H1 (cell line): Measurements from ENCODE around the gene CNR2. TPM values are rescaled to one million over a fixed set of nuclear protein-coding genes. Genes with fewer than 3 reads are reported as not detected.

Source experiments
- CTCF ChIA-PET: fragments of 300-600 bp; sonication (Branson Sonifier 250); formaldehyde crosslinking; loops from one replicate; lab custom pipeline; 2021; ENCODE audit not compliant: partially characterized antibody; lab: Charles Lee
- POLR2A ChIA-PET: fragments of 300-600 bp; sonication (Branson Sonifier 250); formaldehyde crosslinking; loops from one replicate; lab custom pipeline; 2021; ENCODE audit warnings: inconsistent platforms; ENCODE audit not compliant: partially characterized antibody; lab: Charles Lee
- DNase-seq, 2 experiments: peaks; one replicate each; pipeline versions ENCODE4 v3.0.0 to v3.0.0-alpha.2; 2010 to 2022; ENCODE audit warnings: low spot score in 2 of 2, low read depth in 1 of 2, mixed read lengths in 1 of 2
- FAIRE-seq: peaks from 2 replicates; lab custom pipeline; 2011; peaks lifted over from hg19 to GRCh38; lab: Jason Lieb, UNC
- H2AFZ ChIP-seq: 2 replicates; pipeline ENCODE4 v1.8.1; 2012; ENCODE audit warnings: low read length, inconsistent platforms
- H2AK5ac ChIP-seq: 2 replicates; pipeline ENCODE4 v1.6.1; 2013; ENCODE audit warnings: low read depth, low read length
- H2BK120ac ChIP-seq: replicated peaks from 2 replicates; pipeline ENCODE3; 2013; ENCODE audit warnings: low read depth, low read length, inconsistent platforms
- H2BK12ac ChIP-seq: 2 replicates; pipeline ENCODE4 v1.6.1; 2013; ENCODE audit warnings: low read depth, low read length
- H2BK15ac ChIP-seq: 2 replicates; pipeline ENCODE4 v1.6.1; 2013; ENCODE audit warnings: low read length
- H2BK20ac ChIP-seq: 2 replicates; pipeline ENCODE4 v1.6.1; 2013; ENCODE audit warnings: low read length
- H2BK5ac ChIP-seq: 2 replicates; pipeline ENCODE4 v1.6.1; 2013; ENCODE audit warnings: low read depth, low read length
- H3K14ac ChIP-seq: 2 replicates; pipeline ENCODE4 v1.6.1; 2013; ENCODE audit warnings: inconsistent platforms; ENCODE audit not compliant: insufficient read length
- H3K18ac ChIP-seq: 2 replicates; pipeline ENCODE4 v1.6.1; 2013; ENCODE audit warnings: low read length; ENCODE audit errors: extremely low read depth
- H3K23ac ChIP-seq: 2 replicates; pipeline ENCODE4 v1.6.1; 2013; ENCODE audit warnings: inconsistent platforms; ENCODE audit not compliant: insufficient read length
- H3K23me2 ChIP-seq: 2 replicates; pipeline ENCODE4 v1.6.1; 2013; ENCODE audit warnings: low read depth, low read length
- H3K27ac ChIP-seq: 2 replicates; pipeline ENCODE4 v1.6.1; 2011; ENCODE audit warnings: low read depth, low read length, inconsistent platforms
- H3K27me3 ChIP-seq, 4 experiments: replicated peaks in 1 of 4; 1 replicate in 1 of 4; 2 replicates in 3 of 4; pipeline versions ENCODE4 v1.6.1 to v1.8.1; 2011 to 2013; ENCODE audit warnings: low read length in 3 of 4, mild to moderate bottlenecking in 3 of 4, inconsistent platforms in 2 of 4, mixed read lengths in 2 of 4, moderate library complexity in 1 of 4; ENCODE audit not compliant: control insufficient read depth in 3 of 4, insufficient read depth in 3 of 4; ENCODE audit errors: extremely low read depth in 1 of 4
- H3K36me3 ChIP-seq, 4 experiments: 2 replicates each; pipeline versions ENCODE4 v1.6.1 to v1.8.1; 2011 to 2013; ENCODE audit warnings: mild to moderate bottlenecking in 4 of 4, low read length in 3 of 4, moderate library complexity in 2 of 4, control low read depth in 1 of 4, inconsistent platforms in 1 of 4; ENCODE audit not compliant: insufficient read depth in 4 of 4, control insufficient read depth in 2 of 4
- H3K4ac ChIP-seq: replicated peaks from 2 replicates; pipeline ENCODE3; 2013; ENCODE audit warnings: low read length, low read depth, mixed read lengths, inconsistent platforms; ENCODE audit not compliant: insufficient read length
- H3K4me1 ChIP-seq, 4 experiments: replicated peaks in 1 of 4; 1 replicate in 1 of 4; 2 replicates in 3 of 4; pipeline versions ENCODE4 v1.6.1 to v1.8.1; 2011 to 2013; ENCODE audit warnings: low read length in 3 of 4, inconsistent platforms in 2 of 4, mixed read lengths in 1 of 4; ENCODE audit not compliant: insufficient read depth in 4 of 4, control insufficient read depth in 3 of 4
- H3K4me2 ChIP-seq, 2 experiments: 2 replicates each; pipeline versions ENCODE4 v1.6.1 to v1.8.1; 2011 to 2013; ENCODE audit warnings: low read depth in 2 of 2, low read length in 2 of 2, control low read depth in 1 of 2, inconsistent platforms in 1 of 2, mild to moderate bottlenecking in 1 of 2; ENCODE audit not compliant: insufficient read depth in 1 of 2
- H3K4me3 ChIP-seq, 4 experiments: fragments of 200-600, 300-600 bp in 1 of 4; sonication (generic), shearing (Covaris generic), sonication (Bioruptor Twin) in 1 of 4; 2 replicates each; pipeline versions ENCODE4 v1.5.1 to v1.8.1; 2011 to 2016; ENCODE audit warnings: low read length in 4 of 4, low read depth in 3 of 4, control low read depth in 2 of 4, inconsistent platforms in 2 of 4, mild to moderate bottlenecking in 2 of 4, mixed read lengths in 1 of 4, moderate library complexity in 1 of 4; ENCODE audit not compliant: insufficient read depth in 2 of 4; ENCODE audit errors: extremely low read depth in 1 of 4
- H3K56ac ChIP-seq: replicated peaks from 2 replicates; pipeline ENCODE3; 2013; ENCODE audit warnings: low read depth, mild to moderate bottlenecking, mixed read lengths, low read length, inconsistent platforms; ENCODE audit not compliant: insufficient read length
- H3K79me1 ChIP-seq: 2 replicates; pipeline ENCODE4 v1.6.1; 2013; ENCODE audit warnings: low read depth, low read length, control low read depth
- H3K79me2 ChIP-seq, 2 experiments: 2 replicates each; pipeline versions ENCODE4 v1.6.1 to v1.8.1; 2012 to 2013; ENCODE audit warnings: low read length in 2 of 2, mild to moderate bottlenecking in 2 of 2, inconsistent platforms in 1 of 2; ENCODE audit not compliant: insufficient read depth in 2 of 2, control insufficient read depth in 1 of 2
- H3K9ac ChIP-seq, 4 experiments: replicated peaks in 1 of 4; 1 replicate in 1 of 4; 2 replicates in 3 of 4; pipeline versions ENCODE4 v1.6.1 to v1.8.1; 2011 to 2013; ENCODE audit warnings: low read depth in 3 of 4, low read length in 3 of 4, control low read depth in 2 of 4, mild to moderate bottlenecking in 2 of 4, moderate library complexity in 2 of 4, inconsistent platforms in 1 of 4; ENCODE audit errors: extremely low read depth in 1 of 4
- H3K9me3 ChIP-seq, 2 experiments: 2 replicates each; pipeline versions ENCODE4 v1.6.1 to v1.8.1; 2012 to 2013; ENCODE audit warnings: mild to moderate bottlenecking in 2 of 2, moderate library complexity in 2 of 2, control low read depth in 1 of 2, inconsistent platforms in 1 of 2, low read depth in 1 of 2, low read length in 1 of 2, mixed read lengths in 1 of 2; ENCODE audit not compliant: insufficient read depth in 2 of 2
- H4K20me1 ChIP-seq, 2 experiments: replicated peaks in 1 of 2; 2 replicates each; pipeline versions ENCODE3 to v1.8.1; 2011 to 2013; ENCODE audit warnings: inconsistent platforms in 2 of 2, low read length in 2 of 2, mild to moderate bottlenecking in 1 of 2; ENCODE audit not compliant: insufficient read depth in 2 of 2, control insufficient read depth in 1 of 2
- H4K5ac ChIP-seq: 2 replicates; pipeline ENCODE4 v1.6.1; 2013; ENCODE audit warnings: low read length, low read depth, mixed read lengths, inconsistent platforms; ENCODE audit not compliant: insufficient read length
- H4K8ac ChIP-seq: 2 replicates; pipeline ENCODE4 v1.8.0; 2013; ENCODE audit warnings: mild to moderate bottlenecking, moderate library complexity, low read length, inconsistent platforms; ENCODE audit not compliant: insufficient read depth; ENCODE audit errors: extremely low read depth
- H4K91ac ChIP-seq: replicated peaks from 2 replicates; pipeline ENCODE3; 2013; ENCODE audit warnings: low read length, mixed read lengths, inconsistent platforms; ENCODE audit not compliant: insufficient read length
- BRCA1 ChIP-seq: IDR thresholded peaks from 2 replicates; pipeline ENCODE4 v1.6.1; 2012; ENCODE audit warnings: low read depth, low read length, improper control_type of control experiment
- CBX5 ChIP-seq: fragments of 300-800, 300-1000 bp; sonication (generic); IDR thresholded peaks from 2 replicates; pipeline ENCODE4 v1.7.1; 2016; ENCODE audit warnings: antibody characterized with exemption, low read length, low read depth
- CTCF ChIP-seq, 3 experiments: IDR thresholded peaks; 1 replicate in 2 of 3; 2 replicates in 1 of 3; pipeline versions ENCODE4 v1.5.1 to v1.6.1; 2011; ENCODE audit warnings: low read length in 3 of 3, mild to moderate bottlenecking in 3 of 3, inconsistent platforms in 2 of 3, low read depth in 1 of 3, moderate library complexity in 1 of 3; ENCODE audit not compliant: insufficient read depth in 1 of 3; ENCODE audit errors: control extremely low read depth in 1 of 3
- EP300 ChIP-seq, 2 experiments: IDR thresholded peaks; 1 replicate in 1 of 2; 2 replicates in 1 of 2; pipeline ENCODE4 v1.6.1; 2011 to 2012; ENCODE audit warnings: low read depth in 2 of 2, low read length in 2 of 2, mild to moderate bottlenecking in 2 of 2, borderline replicate concordance in 1 of 2, inconsistent platforms in 1 of 2, moderate library complexity in 1 of 2
- GABPA ChIP-seq: IDR thresholded peaks from 2 replicates; pipeline ENCODE4 v1.6.1; 2011; ENCODE audit warnings: mild to moderate bottlenecking, low read length, moderate library complexity, borderline replicate concordance; ENCODE audit not compliant: insufficient read depth
- KDM4A ChIP-seq: IDR thresholded peaks from one replicate; pipeline ENCODE4 v1.7.1; 2012; ENCODE audit warnings: low read depth, mild to moderate bottlenecking, moderate library complexity, low read length, inconsistent platforms; ENCODE audit not compliant: severe bottlenecking
- NANOG ChIP-seq: IDR thresholded peaks from 2 replicates; pipeline ENCODE4 v1.6.1; 2011; ENCODE audit warnings: low read length, low read depth, mild to moderate bottlenecking, inconsistent platforms; ENCODE audit not compliant: insufficient read depth, poor library complexity, severe bottlenecking
- SUZ12 ChIP-seq: fragments of 200-600 bp; sonication (generic); IDR thresholded peaks from 2 replicates; pipeline ENCODE4 v1.6.1; 2012; ENCODE audit warnings: mild to moderate bottlenecking, inconsistent platforms, low read length, moderate library complexity, mixed read lengths
- TCF12 ChIP-seq: IDR thresholded peaks from 2 replicates; pipeline ENCODE4 v1.6.1; 2011; ENCODE audit warnings: low read depth, mild to moderate bottlenecking, low read length
- WGBS, 2 experiments: shearing (Covaris generic) in 1 of 2; methylation state at CpG; one replicate each; pipeline versions ENCODE4 v1.1.6 to v1.1.7; 2013 to 2015; ENCODE audit warnings: low lambda C conversion rate in 2 of 2, mixed read lengths in 2 of 2, inconsistent platforms in 1 of 2, low coverage in 1 of 2, missing lambda C conversion rate in 1 of 2; ENCODE audit not compliant: insufficient replicate concordance in 2 of 2, insufficient coverage in 1 of 2, insufficient read length in 1 of 2; ENCODE audit errors: extremely low coverage in 1 of 2, missing lambda C conversion rate in 1 of 2; 5-methylcytosine and 5-hydroxymethylcytosine counted together
- polyA plus RNA-seq, 7 experiments: library from polyadenylated mRNA; depleted of rRNA in 3 of 7; stranded (reverse) in 5 of 7; unstranded in 2 of 7; fragments of >200 nt in 5 of 7; fragments of 200-250 nt in 2 of 7; gene quantifications; 1 replicate in 5 of 7; 2 replicates in 1 of 7; 4 replicates in 1 of 7; pipeline versions ENCODE4 v1.2.1 to v1.2.3, GENCODE V29; 2011 to 2013; ENCODE audit warnings: missing spikeins in 2 of 7, mixed read lengths in 2 of 7
- total RNA-seq: library from RNA; stranded (reverse); fragmentation: NEBNext Ultra II Directional; extraction: Animal tissue kit (Norgen Biotek cat#: 25700); gene quantifications from 2 replicates; pipeline ENCODE4 v1.2.1, GENCODE V29; 2021
- TF ChIP-seq, protein P1 (sequence below): IDR thresholded peaks from 2 replicates; pipeline ENCODE4 v1.6.1; 2012; ENCODE audit warnings: inconsistent platforms

The CNR2 gene
- total and polyA plus RNA-seq, 2 of the 8 experiments (the other 6 are each of a cell fraction or from before 2014, with no cell fraction given) = not detected

DNA sequence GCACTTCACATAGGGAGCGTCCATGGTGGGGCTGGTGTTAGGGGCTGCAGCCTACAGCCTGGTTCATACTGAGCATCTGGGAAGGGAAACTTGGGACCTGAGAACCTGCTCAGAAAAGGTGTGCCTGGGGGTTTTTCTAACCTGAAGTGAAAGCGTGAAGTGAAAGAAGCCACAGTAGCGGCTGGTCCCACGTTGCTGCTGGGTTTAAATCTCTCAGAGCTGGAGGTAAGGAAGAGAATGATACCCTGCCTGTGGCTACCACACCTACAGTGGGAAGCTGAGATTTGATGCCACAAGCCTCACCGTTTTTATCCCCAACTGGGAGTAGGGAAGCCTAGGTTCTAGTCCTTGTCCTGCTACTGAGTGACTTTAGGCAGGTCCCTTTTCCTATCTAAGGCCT, 24.1 kb downstream of the CNR2 start:
- H3K56ac ChIP-seq = no peak overlapping the region
- CTCF ChIA-PET = interaction anchor here (1.3 kb wide), 1 partner anchor 79 kb away, joined by 3 read pairs; no protein-coding TSS in a partner anchor
- no peak overlapping the region for H3K23ac ChIP-seq
- no peak overlapping the region for H2BK5ac ChIP-seq
- no peak overlapping the region for H2BK15ac ChIP-seq
- no peak overlapping the region for H4K5ac ChIP-seq
- H2AFZ ChIP-seq = peak overlapping the region; percentile 51; the same call in 1 of the 2 replicates
- WGBS, 2 experiments = 86% methylated on average over 5 of the region's 5 CpGs; no CpG with 5 or more reads in 1 of the 2 experiments
- POLR2A ChIA-PET = no interaction called here
- H4K91ac ChIP-seq = no peak overlapping the region
- no peaks in the 10 kb centered on the region for H3K9me3 ChIP-seq
- no peak overlapping the region for H3K9ac ChIP-seq
- no peaks in the 10 kb centered on the region for H3K79me2 ChIP-seq
- H3K27ac ChIP-seq = no peak overlapping the region
- H3K4me2 ChIP-seq = no peak overlapping the region
- DNase-seq (no peak), FAIRE-seq (no peak)
- no peak overlapping the region for H3K4ac ChIP-seq
- H2BK20ac ChIP-seq = no peak overlapping the region
- H2BK120ac ChIP-seq = no peak overlapping the region
- no peak overlapping the region for H2BK12ac ChIP-seq
- H3K79me1 ChIP-seq = no peaks in the 10 kb centered on the region
- no peaks in the 10 kb centered on the region for H3K23me2 ChIP-seq
- no peak overlapping the region for H2AK5ac ChIP-seq
- H3K36me3 ChIP-seq = no peaks in the 10 kb centered on the region
- no peaks in the 10 kb centered on the region for H4K20me1 ChIP-seq
- no peak overlapping the region for H3K14ac ChIP-seq
- H3K18ac ChIP-seq = no peak overlapping the region
- no peaks in the 10 kb centered on the region for H3K27me3 ChIP-seq
- H3K4me1 ChIP-seq = no peaks in the 10 kb centered on the region
- no peak overlapping the region for H3K4me3 ChIP-seq
- no peak overlapping the region for H4K8ac ChIP-seq
- TF ChIP-seq SUZ12 = no peak
- no peak for TF ChIP-seq GABPA
- no peak for TF ChIP-seq CTCF (IDR thresholded peaks at IDR 0.05; ENCODE audit: control extremely low read depth in 1 of 3, insufficient read depth in 1 of 3, low read depth in 1 of 3, low read length in 3 of 3)
- TF ChIP-seq KDM4A = no peak
- TF ChIP-seq BRCA1 = no peak
- TF ChIP-seq, protein P1, sequence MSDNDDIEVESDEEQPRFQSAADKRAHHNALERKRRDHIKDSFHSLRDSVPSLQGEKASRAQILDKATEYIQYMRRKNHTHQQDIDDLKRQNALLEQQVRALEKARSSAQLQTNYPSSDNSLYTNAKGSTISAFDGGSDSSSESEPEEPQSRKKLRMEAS = no peak
- TF ChIP-seq CBX5 = no peak
- no peak for TF ChIP-seq NANOG
- no peak for TF ChIP-seq EP300 (IDR thresholded peaks at IDR 0.05; ENCODE audit: borderline replicate concordance in 1 of 2, low read depth in 2 of 2, low read length in 2 of 2)
- no peak for TF ChIP-seq TCF12
